ENCODE data around the gene ALDH16A1. TPM values are rescaled to one million over a fixed set of nuclear protein-coding genes. Genes with fewer than 3 reads are reported as not detected.
A peak's percentile ranks its signal among the peaks of the same experiment; 100 is the strongest.

Gene ALDH16A1
- total and polyA plus RNA-seq, 7 donors: 3.6 to 12.9 (median 7.4) TPM

- peaks cover 0 to 95% (median 53%) of the 10 kb centered on the region in 3 donors for H3K27me3 ChIP-seq (ENCODE audit: insufficient read depth in 3 of 3, low read length in 2 of 3)
- intact Hi-C loops (cut with DNase I): no loop called here
- H3K27ac ChIP-seq: no peak overlapping the region
- no peaks in the 10 kb centered on the region for H3K4me1 ChIP-seq
- H3K9me3 ChIP-seq: no peaks in the 10 kb centered on the region
- H3K36me3 ChIP-seq (ENCODE audit: insufficient read depth in 1 of 2, low read depth in 1 of 2): no peaks in the 10 kb centered on the region
- ATAC-seq (no peak), DNase-seq (no peak)
- 9 to 12% (median 10%) methylated on average over 8 of the region's 8 CpGs for WGBS, 3 donors
- no peak overlapping the region for H3K4me3 ChIP-seq
- no peak for TF ChIP-seq CTCF (IDR thresholded peaks at IDR 0.05)
Measured at GRCh38 chr19:49437231-49437630, 15.8 kb upstream of the ALDH16A1 start.

- no peaks in the 10 kb centered on the region for H3K9me3 ChIP-seq
- H3K36me3 ChIP-seq (ENCODE audit: insufficient read depth in 1 of 2, low read depth in 1 of 2): no peaks in the 10 kb centered on the region
- TF ChIP-seq CTCF (IDR thresholded peaks at IDR 0.05): no peak
- WGBS, 3 donors: 11 to 15% (median 11%) methylated on average over 6 of the region's 6 CpGs
- peaks cover 0 to 86% (median 45%) of the 10 kb centered on the region in 3 donors for H3K27me3 ChIP-seq (ENCODE audit: insufficient read depth in 3 of 3, low read length in 2 of 3)
- no peak overlapping the region for H3K4me3 ChIP-seq
- H3K4me1 ChIP-seq: no peaks in the 10 kb centered on the region
- DNase-seq: no peak
- ATAC-seq: no peak
- intact Hi-C loops (cut with DNase I): no loop called here
- no peak overlapping the region for H3K27ac ChIP-seq
Measured at GRCh38 chr19:49438261-49438660, 14.8 kb upstream of the ALDH16A1 start.

- TF ChIP-seq CTCF (IDR thresholded peaks at IDR 0.05): no peak
- intact Hi-C loops (cut with DNase I): loop anchor here in 1 of 2 donors (5.0 kb wide), 1 partner anchor 213 kb away; no protein-coding TSS in a partner anchor
- no peaks in the 10 kb centered on the region for H3K9me3 ChIP-seq
- DNase-seq: no peak
- WGBS, 3 donors: 39 to 57% (median 43%) methylated on average over 5 to 6 of the region's 6 CpGs
- H3K36me3 ChIP-seq (ENCODE audit: insufficient read depth in 1 of 2, low read depth in 1 of 2): no peaks in the 10 kb centered on the region
- H3K27ac ChIP-seq: no peak overlapping the region
- H3K27me3 ChIP-seq (ENCODE audit: insufficient read depth in 3 of 3, low read length in 2 of 3): peaks cover 0 to 70% (median 38%) of the 10 kb centered on the region in 3 donors
- ATAC-seq: no peak
- no peak overlapping the region for H3K4me3 ChIP-seq
- no peaks in the 10 kb centered on the region for H3K4me1 ChIP-seq
Measured at GRCh38 chr19:49439836-49440235, 13.2 kb upstream of the ALDH16A1 start.

- TF ChIP-seq CTCF (IDR thresholded peaks at IDR 0.05): no peak
- WGBS, 3 donors: 15 to 29% (median 25%) methylated on average over 14 to 19 of the region's 19 CpGs
- DNase-seq: no peak
- Histone ChIP-seq H3K4me1 (no peaks in the 10 kb centered on the region), H3K4me3 (peak overlapping the region; percentile 49), H3K27ac (no peak overlapping the region), H3K9me3 (no peaks in the 10 kb centered on the region), H3K36me3 (ENCODE audit: insufficient read depth in 1 of 2, low read depth in 1 of 2) (no peaks in the 10 kb centered on the region), H3K27me3 (ENCODE audit: insufficient read depth in 3 of 3, low read length in 2 of 3) (peaks cover 0 to 62% (median 32%) of the 10 kb centered on the region in 3 donors)
- no peak for ATAC-seq
- intact Hi-C loops (cut with DNase I): loop anchor here in 1 of 2 donors (5.0 kb wide), 1 partner anchor 213 kb away; no protein-coding TSS in a partner anchor
Measured at GRCh38 chr19:49440439-49441209, 12.4 kb upstream of the ALDH16A1 start.
